Activated CD4-positive, CD25-positive, alpha-beta regulatory T cell treated with anti-CD3 and anti-CD28 coated beads, Interleukin-2, amount 50 U/mL, for 24 hours (primary cell): ENCODE data around the gene MRPS10.
A peak's percentile ranks its signal among the peaks of the same experiment; 100 is the strongest.
"Not testable (repeated sequence)": the region's sequence is repeated elsewhere in the genome, so short reads cannot be mapped to it uniquely, and the experiment has no call there.

Source experiments
- ATAC-seq, 2 donors: fragments of 150-1000 bp; cut with Tn5 transposase; one replicate each; pipeline ENCODE4 v1.10.0; 2021; ENCODE audit warnings: mild to moderate bottlenecking in 1 of 2, moderate library complexity in 1 of 2

Gene MRPS10

DNA sequence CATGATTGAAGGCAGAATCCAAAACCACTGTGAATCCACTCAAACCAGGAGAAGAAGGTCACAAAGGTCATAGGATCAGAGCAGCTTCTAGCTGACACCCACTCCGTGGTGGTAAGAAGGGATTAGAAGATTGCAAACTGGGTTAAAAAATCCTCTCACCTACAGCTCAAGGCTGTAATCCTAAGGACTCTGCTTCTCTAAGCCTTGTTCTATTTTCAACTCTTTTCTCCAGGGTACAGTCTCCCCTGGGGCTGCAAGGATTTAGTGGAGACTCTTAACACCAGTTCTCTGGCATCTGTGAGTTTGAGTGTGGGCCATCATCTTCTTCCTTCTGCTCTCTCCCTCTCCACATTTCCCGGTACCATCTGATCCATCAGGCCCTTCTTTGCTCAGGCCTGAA is 44.6 kb downstream of the MRPS10 start, which contains the start of gene GUCA1A:
Gene GUCA1A (plus strand): TSS at position 264 of the 400 bp plus-strand sequence. CDS start 250 bp downstream, outside the sequence.
- no peak for ATAC-seq

DNA sequence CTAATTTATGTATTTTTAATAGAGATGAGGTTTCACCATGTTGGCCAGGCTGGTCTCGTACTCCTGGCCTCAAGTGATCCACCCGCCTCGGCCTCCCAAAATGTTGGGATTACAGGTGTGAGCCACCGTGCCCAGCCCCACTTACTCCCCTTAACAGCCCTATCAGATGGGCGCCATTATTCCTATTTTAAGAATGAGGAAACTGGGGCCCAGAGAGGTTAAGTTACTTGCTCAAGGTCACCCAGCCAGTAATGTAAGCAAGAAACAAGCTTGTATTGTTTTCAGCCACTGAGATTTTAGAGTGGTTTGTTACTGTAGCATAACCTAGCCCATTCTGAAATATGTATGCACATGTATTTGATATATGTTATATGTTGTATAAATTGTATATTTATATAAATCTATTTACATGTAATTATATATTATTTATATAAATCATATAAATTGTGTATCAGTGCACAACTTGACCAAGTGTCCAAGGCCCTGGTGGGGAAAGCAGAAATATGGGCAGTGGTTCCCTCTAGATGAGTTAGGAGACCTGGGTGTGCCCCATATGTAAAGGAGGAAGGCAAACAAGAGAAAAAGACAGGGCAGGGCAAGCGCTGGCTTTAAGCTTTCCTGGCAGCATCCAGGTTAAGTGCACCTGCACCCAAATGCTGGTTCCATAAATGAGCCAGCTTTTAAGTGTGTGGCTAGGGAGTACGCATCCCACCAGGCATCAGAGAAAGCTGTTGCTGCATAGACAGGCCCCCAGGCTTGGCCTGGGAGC is 45.7 kb downstream of the MRPS10 start:
- no peak for ATAC-seq

DNA sequence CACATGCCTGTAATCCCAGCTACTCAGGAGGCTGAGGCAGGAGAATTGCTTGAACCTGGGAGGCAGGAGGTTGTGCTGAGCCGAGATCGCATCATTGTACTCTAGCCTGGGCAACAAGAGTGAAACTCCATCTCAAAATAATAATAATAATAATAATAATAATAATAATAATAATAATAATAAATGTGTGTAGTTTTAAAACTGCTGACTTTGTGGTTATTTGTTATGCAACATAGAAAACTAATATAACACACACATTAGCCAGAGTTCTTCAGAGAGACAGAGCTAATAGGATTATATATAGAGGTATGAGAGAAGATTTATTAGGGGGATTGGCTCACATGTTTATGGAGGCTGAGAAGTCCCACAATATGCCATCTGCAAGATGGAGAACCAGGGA is 47.9 kb downstream of the MRPS10 start:
- ATAC-seq = not testable (repeated sequence)

DNA sequence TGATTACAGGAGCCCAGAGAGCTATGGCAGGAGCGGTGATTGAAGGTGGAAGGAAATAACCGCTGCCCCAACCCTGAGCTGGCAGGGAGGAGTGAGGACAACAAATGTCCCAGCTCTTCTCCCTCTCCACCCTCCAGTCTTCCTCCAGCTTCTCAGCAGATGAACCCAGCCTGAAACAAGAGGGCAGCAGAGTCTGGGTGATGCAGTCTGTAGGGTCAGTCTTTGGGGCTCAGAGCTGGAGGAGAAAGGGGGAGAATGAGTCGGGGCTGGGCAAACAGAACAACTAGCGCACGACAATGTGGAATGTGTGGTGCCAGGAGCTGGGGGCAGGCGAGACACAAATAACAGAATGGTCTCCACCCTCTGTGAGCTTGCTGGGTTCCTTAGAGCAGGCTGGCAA is 49.0 kb downstream of the MRPS10 start:
- no peak for ATAC-seq

DNA sequence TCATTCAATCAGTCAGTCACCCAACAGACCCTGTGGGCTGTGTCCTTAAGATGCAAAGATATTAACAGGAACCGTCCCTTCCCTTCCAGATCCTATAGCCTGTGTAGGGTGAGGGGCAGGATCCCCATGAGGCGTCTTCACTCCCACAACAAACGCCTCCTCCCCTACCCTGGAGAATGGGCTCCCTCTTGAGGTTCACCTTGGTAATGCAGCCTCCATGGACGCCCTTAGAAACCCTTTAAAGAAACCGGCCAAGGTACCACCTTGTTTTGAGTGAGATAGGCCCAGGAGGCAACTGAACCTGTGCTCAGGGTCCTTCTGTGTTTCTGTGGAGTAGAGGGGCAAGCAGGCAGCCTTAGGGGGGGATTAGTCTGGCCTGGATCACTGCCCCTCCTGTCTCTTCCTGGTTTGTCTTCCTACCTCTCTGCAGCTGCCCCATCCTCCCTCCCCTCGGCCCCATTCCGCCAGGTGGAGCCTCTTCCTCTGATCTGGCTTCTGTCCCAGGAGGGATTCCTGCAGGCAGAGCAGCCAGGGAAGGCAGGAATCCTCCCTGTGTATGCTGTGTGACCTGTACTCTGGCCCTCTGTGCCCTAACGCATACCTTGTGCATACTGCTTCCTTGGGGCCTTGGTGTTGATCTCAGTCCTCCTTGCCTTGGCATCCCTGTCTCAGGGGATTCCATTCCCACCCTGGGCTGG is 51.1 kb downstream of the MRPS10 start:
- ATAC-seq = peak; percentile 72 to 74

DNA sequence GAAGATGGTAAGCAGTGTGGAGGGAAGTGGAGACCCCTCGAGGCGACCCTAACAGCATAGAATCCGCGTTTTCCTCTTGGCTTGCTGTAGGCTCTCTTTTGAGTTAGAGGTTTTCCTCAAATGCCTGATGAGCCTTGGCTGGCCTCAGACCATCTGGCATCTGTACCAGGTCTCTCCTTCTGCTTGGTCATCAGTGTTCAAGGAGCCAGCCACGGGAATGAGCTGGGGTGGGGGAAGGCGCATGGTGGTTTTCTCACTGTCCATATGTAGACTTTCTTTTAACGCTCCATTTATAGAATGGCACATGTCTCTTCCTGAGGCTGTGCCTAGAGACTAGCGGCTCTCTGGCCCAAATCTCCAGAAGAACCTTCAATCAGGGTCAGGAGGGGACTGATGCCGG is 52.6 kb downstream of the MRPS10 start:
- no peak for ATAC-seq

DNA sequence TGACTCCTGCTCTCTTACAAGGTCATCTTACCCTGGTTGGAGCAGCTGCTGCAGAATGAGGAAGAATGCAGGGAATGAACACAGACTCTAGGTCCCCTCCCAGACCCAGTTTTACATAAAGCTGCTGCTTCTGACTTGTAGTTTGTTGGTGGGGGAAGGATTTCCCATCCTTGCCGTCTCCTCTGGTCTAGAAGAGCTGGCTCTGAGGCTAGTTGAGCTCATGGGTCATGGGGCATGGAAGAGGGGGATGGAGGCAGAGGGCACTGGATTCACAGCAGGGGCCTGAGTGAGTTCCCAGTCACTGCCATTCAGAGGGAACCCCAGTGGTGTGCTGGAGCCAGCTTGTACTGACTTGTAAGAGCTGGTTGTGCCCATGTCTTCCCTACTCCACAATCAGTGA is 53.7 kb downstream of the MRPS10 start:
- ATAC-seq = no peak

DNA sequence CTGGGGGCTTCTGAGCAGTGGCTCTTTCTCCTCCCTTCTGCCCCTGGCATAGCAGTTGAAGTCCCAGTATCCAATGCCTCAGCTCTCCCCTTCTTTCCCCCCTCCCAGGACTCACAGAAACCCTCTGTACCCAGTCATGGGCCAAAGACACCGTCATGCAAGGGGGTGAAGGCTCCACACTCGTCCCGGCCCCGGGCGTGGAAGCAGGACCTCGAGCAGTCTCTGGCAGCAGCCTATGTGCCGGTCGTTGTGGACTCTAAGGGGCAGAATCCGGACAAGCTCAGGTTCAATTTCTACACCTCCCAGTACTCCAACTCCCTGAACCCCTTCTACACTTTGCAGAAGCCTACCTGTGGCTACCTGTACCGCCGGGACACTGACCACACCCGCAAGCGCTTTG is 54.8 kb downstream of the MRPS10 start:
- ATAC-seq = no peak

DNA sequence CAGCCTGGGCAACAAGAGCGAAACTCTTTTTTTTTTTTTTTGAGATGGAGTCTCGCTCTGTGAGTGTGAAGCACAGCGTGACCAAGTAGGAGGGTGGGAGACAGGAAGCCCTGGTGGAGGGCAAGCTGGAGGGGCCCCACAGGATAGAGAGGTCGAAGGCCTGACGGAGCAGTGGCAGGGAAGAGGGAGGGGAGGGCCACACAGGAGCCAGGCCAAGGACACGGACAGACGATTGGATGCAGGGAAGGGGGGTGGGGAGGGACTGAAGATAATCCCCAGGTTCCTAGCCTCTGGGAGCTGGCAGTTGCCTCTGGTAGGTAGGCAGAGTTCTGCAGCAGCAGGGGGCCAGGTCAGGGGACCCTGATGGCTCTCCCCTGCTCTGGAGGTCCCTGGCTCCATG is 55.3 kb downstream of the MRPS10 start:
- no peak for ATAC-seq

DNA sequence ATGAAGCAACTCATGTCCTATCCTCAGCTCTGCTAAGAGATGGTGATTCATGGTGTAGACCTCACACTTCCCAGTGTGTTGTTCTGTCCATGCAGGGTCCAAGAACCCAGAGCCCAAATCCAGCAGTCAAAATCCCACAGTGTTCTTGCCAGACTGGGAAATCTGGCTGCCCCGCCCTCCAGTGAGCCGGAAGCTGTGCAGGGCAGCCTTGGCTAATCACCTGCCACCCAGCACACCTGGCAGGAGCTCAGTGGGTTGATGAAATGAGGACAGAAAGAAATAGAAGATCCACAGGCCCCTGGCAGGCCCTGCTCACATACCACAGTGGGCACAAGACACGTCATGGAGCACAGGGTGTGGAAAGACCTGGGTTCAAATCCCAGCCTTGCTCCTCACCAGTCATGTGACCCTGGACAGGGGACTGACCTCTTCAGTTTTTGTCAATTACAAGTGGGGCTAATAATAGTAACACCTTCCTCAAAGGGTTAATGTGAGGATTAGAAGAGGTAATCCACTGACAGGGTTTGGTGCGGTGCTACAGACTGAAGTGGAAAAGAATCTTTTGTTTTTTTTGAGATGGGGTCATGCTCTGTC is 58.1 kb downstream of the MRPS10 start:
- ATAC-seq = no peak

DNA sequence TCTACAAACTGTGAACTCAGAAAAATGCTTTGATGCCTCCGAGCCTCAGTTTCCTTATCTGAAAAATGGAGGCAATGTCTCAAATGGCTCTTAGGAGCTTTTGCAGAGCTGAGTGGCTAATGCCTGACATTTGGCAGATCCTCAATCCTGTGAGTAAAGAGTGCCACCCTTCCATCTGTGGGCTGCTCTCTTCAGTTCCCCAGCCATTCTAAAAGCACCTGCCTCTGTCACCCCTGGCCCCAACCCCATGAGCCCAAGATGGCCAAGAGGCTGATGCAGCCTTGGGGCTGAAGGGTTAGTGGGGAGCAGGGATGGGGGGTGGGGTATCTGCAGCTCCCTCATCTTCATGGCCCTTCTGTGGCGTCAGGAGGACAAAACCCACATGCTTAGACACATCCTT is 59.0 kb downstream of the MRPS10 start:
- ATAC-seq = no peak

DNA sequence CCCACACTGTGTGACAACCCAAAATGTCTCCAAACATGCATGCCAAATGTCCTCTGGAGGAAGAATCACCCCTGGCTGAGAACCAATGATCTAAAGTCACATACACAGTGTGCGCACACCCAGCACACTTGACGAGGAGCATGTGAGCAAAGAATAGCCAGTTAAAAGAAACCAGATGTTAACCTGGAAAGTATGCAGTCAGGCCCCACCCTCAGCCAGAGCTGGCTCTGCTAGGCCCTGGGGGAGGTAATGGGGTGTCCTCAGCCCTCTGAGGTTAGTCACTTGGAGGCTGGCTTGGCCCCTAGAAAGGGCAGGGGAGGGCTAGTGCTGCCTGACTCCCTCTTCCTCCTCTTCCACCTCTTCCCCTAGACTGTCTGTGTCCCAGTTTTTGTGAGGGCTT is 59.6 kb downstream of the MRPS10 start:
- no peak for ATAC-seq
